Measurements from ENCODE around the gene SNRK.

DNA sequence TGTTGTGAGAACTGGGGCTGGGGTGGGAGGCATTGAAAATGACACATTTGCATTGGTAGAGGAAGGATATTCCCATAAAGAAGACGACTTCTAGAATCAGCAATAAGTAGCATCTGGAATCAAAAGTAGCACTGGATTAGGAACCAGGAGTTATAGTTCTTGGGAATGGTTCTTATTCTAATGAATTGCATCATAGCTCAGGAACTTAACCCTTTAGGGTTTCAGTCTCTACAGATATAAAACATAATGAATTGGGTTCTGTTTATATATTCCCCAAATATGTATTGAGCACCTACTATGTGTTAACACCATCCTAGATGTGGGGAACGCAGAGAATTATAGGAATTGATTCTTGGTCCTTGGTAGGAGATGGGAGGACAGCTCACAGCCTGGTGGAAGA is 16.3 kb upstream of the SNRK start:
- TF ChIP-seq, protein P1, sequence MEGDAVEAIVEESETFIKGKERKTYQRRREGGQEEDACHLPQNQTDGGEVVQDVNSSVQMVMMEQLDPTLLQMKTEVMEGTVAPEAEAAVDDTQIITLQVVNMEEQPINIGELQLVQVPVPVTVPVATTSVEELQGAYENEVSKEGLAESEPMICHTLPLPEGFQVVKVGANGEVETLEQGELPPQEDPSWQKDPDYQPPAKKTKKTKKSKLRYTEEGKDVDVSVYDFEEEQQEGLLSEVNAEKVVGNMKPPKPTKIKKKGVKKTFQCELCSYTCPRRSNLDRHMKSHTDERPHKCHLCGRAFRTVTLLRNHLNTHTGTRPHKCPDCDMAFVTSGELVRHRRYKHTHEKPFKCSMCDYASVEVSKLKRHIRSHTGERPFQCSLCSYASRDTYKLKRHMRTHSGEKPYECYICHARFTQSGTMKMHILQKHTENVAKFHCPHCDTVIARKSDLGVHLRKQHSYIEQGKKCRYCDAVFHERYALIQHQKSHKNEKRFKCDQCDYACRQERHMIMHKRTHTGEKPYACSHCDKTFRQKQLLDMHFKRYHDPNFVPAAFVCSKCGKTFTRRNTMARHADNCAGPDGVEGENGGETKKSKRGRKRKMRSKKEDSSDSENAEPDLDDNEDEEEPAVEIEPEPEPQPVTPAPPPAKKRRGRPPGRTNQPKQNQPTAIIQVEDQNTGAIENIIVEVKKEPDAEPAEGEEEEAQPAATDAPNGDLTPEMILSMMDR (IDR thresholded peaks at IDR 0.05) = no peak
- no peak for TF ChIP-seq EZH2 (IDR thresholded peaks at IDR 0.05)

Data from neural progenitor cell (in vitro differentiated cells).